Gastroesophageal sphincter (tissue), 3 donors: ENCODE results near the gene SLC7A6.

Source experiments
- CTCF ChIP-seq, 4 experiments: fragments of 200-600 bp in 2 of 4; fragments of 450-650 bp in 2 of 4; sonication (generic) in 1 of 4; IDR thresholded peaks; one replicate each; pipeline ENCODE4 v1.5.1; 2017 to 2019; ENCODE audit warnings: antibody characterized with exemption in 4 of 4, mild to moderate bottlenecking in 2 of 4, moderate library complexity in 2 of 4
- EP300 ChIP-seq: sonication (generic); formaldehyde crosslinking; IDR thresholded peaks from one replicate; pipeline ENCODE4 v1.6.1; 2017; ENCODE audit warnings: antibody characterized with exemption, mild to moderate bottlenecking
- POLR2A ChIP-seq, 2 donors: fragments of 450-650 bp; IDR thresholded peaks; one replicate each; pipeline ENCODE4 v1.6.1; 2017; ENCODE audit warnings: antibody characterized with exemption in 2 of 2, mild to moderate bottlenecking in 2 of 2, moderate library complexity in 1 of 2
- POLR2AphosphoS5 ChIP-seq: sonication (generic); formaldehyde crosslinking; IDR thresholded peaks from one replicate; pipeline ENCODE4 v1.6.1; 2017; ENCODE audit warnings: antibody characterized with exemption

- TF ChIP-seq EP300: no peak
- no peak for TF ChIP-seq CTCF (IDR thresholded peaks at IDR 0.05)
- TF ChIP-seq POLR2A (IDR thresholded peaks at IDR 0.05): no peak
- no peak for TF ChIP-seq POLR2AphosphoS5
Observed at GRCh38 chr16:68342620-68343019, 78.3 kb downstream of the SLC7A6 start.
